Trophoblast cell (in vitro differentiated cells and primary cell): ENCODE data around the gene TRIM27.
"Not testable (repeated sequence)": the region's sequence is repeated elsewhere in the genome, so short reads cannot be mapped to it uniquely, and the experiment has no call there.

Experiments used
- DNase-seq, 2 donors: peaks; one replicate each; pipeline ENCODE4 v3.0.0-alpha.2; 2016
- H2AFZ ChIP-seq: 2 replicates; pipeline ENCODE4 v1.6.1; 2013; ENCODE audit warnings: low read length, moderate library complexity, mild to moderate bottlenecking; ENCODE audit not compliant: insufficient read depth, poor library complexity
- H2AK5ac ChIP-seq: 2 replicates; pipeline ENCODE4 v1.6.1; 2013; ENCODE audit warnings: mild to moderate bottlenecking, low read length
- H2BK120ac ChIP-seq: 2 replicates; pipeline ENCODE4 v1.6.1; 2013; ENCODE audit warnings: low read length, mild to moderate bottlenecking, moderate library complexity; ENCODE audit not compliant: insufficient read depth, poor library complexity
- H2BK12ac ChIP-seq: 2 replicates; pipeline ENCODE4 v1.6.1; 2013; ENCODE audit warnings: mild to moderate bottlenecking, low read length, moderate library complexity
- H2BK5ac ChIP-seq: 2 replicates; pipeline ENCODE4 v1.6.1; 2013; ENCODE audit warnings: low read length, low read depth, moderate library complexity, mild to moderate bottlenecking; ENCODE audit not compliant: poor library complexity
- H3K14ac ChIP-seq: 2 replicates; pipeline ENCODE4 v1.6.1; 2013; ENCODE audit warnings: mild to moderate bottlenecking, low read length
- H3K18ac ChIP-seq: 2 replicates; pipeline ENCODE4 v1.6.1; 2013; ENCODE audit warnings: mild to moderate bottlenecking, low read length
- H3K23ac ChIP-seq: 2 replicates; pipeline ENCODE4 v1.6.1; 2013; ENCODE audit warnings: low read length
- H3K27ac ChIP-seq: 2 replicates; pipeline ENCODE4 v1.5.1; 2013; ENCODE audit warnings: low read depth, mild to moderate bottlenecking, inconsistent platforms, low read length, moderate library complexity
- H3K27me3 ChIP-seq: 2 replicates; pipeline ENCODE4 v1.6.1; 2013; ENCODE audit warnings: inconsistent platforms, mild to moderate bottlenecking, low read length, moderate library complexity; ENCODE audit not compliant: insufficient read depth
- H3K36me3 ChIP-seq, 2 experiments: 1 replicate in 1 of 2; 2 replicates in 1 of 2; pipeline ENCODE4 v1.6.1; 2013; ENCODE audit warnings: low read length in 2 of 2, mild to moderate bottlenecking in 2 of 2, moderate library complexity in 1 of 2; ENCODE audit not compliant: insufficient read depth in 2 of 2, control insufficient read depth in 1 of 2
- H3K4ac ChIP-seq: 2 replicates; pipeline ENCODE4 v1.6.1; 2013; ENCODE audit warnings: low read depth, mild to moderate bottlenecking, low read length, moderate library complexity
- H3K4me1 ChIP-seq, 2 experiments: 1 replicate in 1 of 2; 2 replicates in 1 of 2; pipeline ENCODE4 v1.6.1; 2013; ENCODE audit warnings: low read length in 2 of 2, mild to moderate bottlenecking in 2 of 2, moderate library complexity in 1 of 2; ENCODE audit not compliant: insufficient read depth in 2 of 2, control insufficient read depth in 1 of 2
- H3K4me2 ChIP-seq: 2 replicates; pipeline ENCODE4 v1.6.1; 2013; ENCODE audit warnings: inconsistent platforms, mild to moderate bottlenecking, low read length, moderate library complexity
- H3K4me3 ChIP-seq: 2 replicates; pipeline ENCODE4 v1.5.1; 2013; ENCODE audit warnings: mild to moderate bottlenecking, low read depth, low read length, inconsistent platforms
- H3K79me1 ChIP-seq: one replicate; pipeline ENCODE4 v1.6.1; 2013; ENCODE audit warnings: low read length
- H3K79me2 ChIP-seq: 2 replicates; pipeline ENCODE4 v1.6.1; 2013; ENCODE audit warnings: low read length, mild to moderate bottlenecking; ENCODE audit not compliant: control insufficient read depth, insufficient read depth, poor library complexity
- H3K9ac ChIP-seq: 2 replicates; pipeline ENCODE4 v1.6.1; 2013; ENCODE audit warnings: mild to moderate bottlenecking, low read length
- H3K9me3 ChIP-seq: 2 replicates; pipeline ENCODE4 v1.6.1; 2013; ENCODE audit warnings: low read depth, mild to moderate bottlenecking, control low read depth, inconsistent platforms, low read length; ENCODE audit not compliant: insufficient read depth
- H4K12ac ChIP-seq: 2 replicates; pipeline ENCODE4 v1.6.1; 2013; ENCODE audit warnings: low read depth, mild to moderate bottlenecking, low read length, moderate library complexity
- H4K8ac ChIP-seq: 2 replicates; pipeline ENCODE4 v1.6.1; 2013; ENCODE audit warnings: low read depth, mild to moderate bottlenecking, low read length, moderate library complexity
- H4K91ac ChIP-seq: one replicate; pipeline ENCODE4 v1.6.1; 2013; ENCODE audit warnings: low read depth, mild to moderate bottlenecking, low read length, moderate library complexity
- WGBS: extraction: QIAGEN DNeasy Blood & Tissue Kit; methylation state at CpG from one replicate; pipeline ENCODE4 v1.1.7; 2013; ENCODE audit warnings: missing lambda C conversion rate; ENCODE audit not compliant: insufficient read length, insufficient coverage; ENCODE audit errors: extremely low coverage; 5-methylcytosine and 5-hydroxymethylcytosine counted together

Gene TRIM27

GRCh38 chr6:28956331-28956730, 32.5 kb upstream of the TRIM27 start:
- Histone ChIP-seq H4K8ac (no peak overlapping the region), H3K18ac (no peak overlapping the region), H4K12ac (no peak overlapping the region), H3K14ac (no peak overlapping the region), H2BK5ac (no peak overlapping the region), H3K36me3 (no peaks in the 10 kb centered on the region), H2BK12ac (no peak overlapping the region), H3K23ac (no peak overlapping the region), H3K9ac (no peak overlapping the region), H2BK120ac (no peak overlapping the region), H3K27ac (no peak overlapping the region), H3K79me1 (no peaks in the 10 kb centered on the region), H3K4me1 (peaks cover 0 to 6% of the 10 kb centered on the region in 2 experiments), H3K4ac (no peak overlapping the region), H2AK5ac (no peak overlapping the region), H3K27me3 (no peaks in the 10 kb centered on the region), H2AFZ (no peak overlapping the region), H4K91ac (no peak overlapping the region), H3K9me3 (no peaks in the 10 kb centered on the region), H3K4me2 (no peak overlapping the region), H3K79me2 (no peaks in the 10 kb centered on the region), H3K4me3 (no peak overlapping the region)
- DNase-seq, result no peak
- no CpG with 5 or more reads among the region's 3 CpGs for WGBS

DNA sequence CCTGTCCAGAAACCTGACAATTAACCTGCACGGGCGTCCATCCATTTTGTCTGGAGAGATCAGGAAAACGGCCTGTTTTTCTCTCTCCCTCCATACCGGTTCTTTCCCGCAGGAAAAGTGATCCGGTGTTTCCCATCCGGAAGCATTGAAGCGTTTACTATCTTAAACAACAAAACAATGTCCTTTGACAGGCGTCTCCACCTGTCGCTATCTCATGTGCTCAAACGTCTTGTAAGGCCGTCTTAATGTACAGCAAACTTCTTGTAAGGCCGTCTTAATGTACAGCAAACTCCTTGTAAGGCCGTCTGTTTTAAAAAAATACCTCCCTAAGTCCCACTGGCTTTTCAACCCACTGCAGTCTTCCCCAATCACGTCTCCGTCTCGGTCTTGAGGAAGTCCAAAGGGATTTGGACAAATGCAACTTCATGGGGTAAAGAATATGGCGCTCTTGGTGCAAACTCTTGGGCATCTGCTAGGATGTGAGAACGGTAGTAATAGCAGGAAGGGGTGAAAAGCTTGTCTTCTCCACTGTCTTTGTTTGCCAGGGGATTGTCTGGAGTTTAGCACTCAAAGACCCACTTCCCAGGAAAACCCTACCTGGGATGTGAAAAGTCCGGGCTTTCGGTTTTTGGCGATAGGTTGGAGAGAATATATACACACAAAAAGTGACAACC, 29.9 kb upstream of the TRIM27 start:
- Histone ChIP-seq H3K23ac (no peak overlapping the region), H3K9me3 (no peaks in the 10 kb centered on the region), H2BK120ac (peak overlapping the region; percentile 24), H3K18ac (no peak overlapping the region), H2AK5ac (no peak overlapping the region), H3K79me2 (no peaks in the 10 kb centered on the region), H3K4ac (no peak overlapping the region), H3K4me2 (peak overlapping the region; percentile 76), H3K27me3 (no peaks in the 10 kb centered on the region), H3K36me3 (no peaks in the 10 kb centered on the region), H2AFZ (peak overlapping the region; percentile 82), H4K12ac (no peak overlapping the region), H2BK5ac (no peak overlapping the region), H3K4me1 (no peaks in the 10 kb centered on the region), H3K27ac (no peak overlapping the region), H3K79me1 (no peaks in the 10 kb centered on the region), H3K14ac (peak overlapping the region; percentile 26), H3K4me3 (peak overlapping the region; percentile 64), H4K8ac (peak overlapping the region; percentile 62), H3K9ac (no peak overlapping the region), H2BK12ac (no peak overlapping the region), H4K91ac (peak overlapping the region; percentile 18)
- DNase-seq, result peak in 1 of 2 donors; percentile 52
- WGBS, result no CpG with 5 or more reads among the region's 22 CpGs

DNA sequence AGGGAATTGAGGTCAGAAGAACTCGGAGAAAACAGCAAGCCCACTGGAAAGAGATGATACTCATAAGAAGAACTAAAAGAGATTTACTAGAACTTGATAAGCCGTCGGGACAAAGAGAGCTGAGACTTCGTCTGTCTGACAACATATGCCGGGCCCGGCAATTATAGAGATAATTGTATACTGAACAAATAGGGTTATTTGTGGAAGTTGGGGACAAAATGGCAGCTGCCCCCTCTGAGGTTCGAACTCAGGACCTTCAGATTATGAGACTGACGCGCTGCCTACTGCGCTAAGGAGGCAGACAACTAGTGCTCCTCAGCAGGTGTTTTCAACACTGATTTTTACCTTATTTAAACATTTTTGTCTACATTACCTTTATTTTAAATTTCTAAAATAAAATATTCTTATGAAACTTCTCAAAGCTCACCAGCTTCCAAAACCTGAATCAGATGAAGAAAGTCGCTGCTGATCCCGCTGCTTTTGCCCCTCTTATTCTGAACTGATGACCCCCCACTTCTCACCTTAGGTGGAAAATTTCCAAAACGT, 29.3 kb upstream of the TRIM27 start:
- Histone ChIP-seq H3K4me2 (peak overlapping the region; percentile 76), H2BK120ac (peak overlapping the region; percentile 24), H3K14ac (peak overlapping the region; percentile 26), H3K4me3 (peak overlapping the region; percentile 64), H3K4me1 (no peaks in the 10 kb centered on the region), H3K36me3 (no peaks in the 10 kb centered on the region), H3K18ac (no peak overlapping the region), H2AK5ac (no peak overlapping the region), H4K91ac (peak overlapping the region; percentile 18), H3K27me3 (no peaks in the 10 kb centered on the region), H3K79me1 (no peaks in the 10 kb centered on the region), H2BK5ac (no peak overlapping the region), H3K79me2 (no peaks in the 10 kb centered on the region), H2AFZ (peak overlapping the region; percentile 82), H3K9me3 (no peaks in the 10 kb centered on the region), H4K8ac (peak overlapping the region; percentile 62), H2BK12ac (no peak overlapping the region), H3K9ac (no peak overlapping the region), H3K23ac (no peak overlapping the region), H3K4ac (no peak overlapping the region), H3K27ac (no peak overlapping the region), H4K12ac (no peak overlapping the region)
- no CpG with 5 or more reads among the region's 13 CpGs for WGBS
- DNase-seq, result peak; percentile 57 to 78

DNA sequence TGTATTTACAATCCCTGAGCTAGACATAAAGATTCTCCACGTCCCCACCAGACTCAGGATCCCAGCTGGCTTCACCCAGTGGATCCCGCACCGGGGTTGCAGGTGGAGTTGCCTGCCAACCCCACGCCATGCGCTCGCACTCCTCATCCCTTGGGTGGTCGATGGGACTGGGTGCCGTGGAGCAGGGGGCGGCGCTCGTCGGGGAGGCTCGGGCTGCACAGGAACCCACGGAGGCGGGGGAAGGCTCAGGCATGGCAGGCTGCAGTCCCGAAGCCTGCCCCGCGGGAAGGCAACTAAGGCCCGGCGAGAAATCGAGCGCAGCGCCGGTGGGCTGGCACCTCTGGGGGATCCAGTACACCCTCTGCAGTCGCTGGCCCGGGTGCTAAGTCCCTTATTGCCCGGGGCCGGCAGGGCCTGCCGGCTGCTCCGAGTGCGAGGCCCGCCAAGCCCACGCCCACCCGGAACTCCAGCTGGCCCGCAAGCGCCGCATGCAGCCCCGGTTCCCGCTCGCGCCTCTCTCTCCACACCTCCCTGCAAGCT, 25.9 kb upstream of the TRIM27 start:
- not testable (repeated sequence) for H4K8ac ChIP-seq, H2BK120ac ChIP-seq, H3K23ac ChIP-seq, H2BK5ac ChIP-seq, H3K4me1 ChIP-seq, H3K18ac ChIP-seq, H3K4me3 ChIP-seq, H2AK5ac ChIP-seq, H3K27ac ChIP-seq, H3K9me3 ChIP-seq, H2AFZ ChIP-seq, H3K4me2 ChIP-seq, H3K36me3 ChIP-seq, H3K14ac ChIP-seq, DNase-seq, H4K12ac ChIP-seq, H3K4ac ChIP-seq, H3K79me1 ChIP-seq, H3K79me2 ChIP-seq, H3K9ac ChIP-seq, H4K91ac ChIP-seq, H3K27me3 ChIP-seq
- no CpG with 5 or more reads among the region's 41 CpGs for WGBS
- peak overlapping the region; percentile 44 for H2BK12ac ChIP-seq
